GM19455 (cell line): ENCODE measurements around the gene ELSPBP1.
"Not testable (repeated sequence)": the region's sequence is repeated elsewhere in the genome, so short reads cannot be mapped to it uniquely, and the experiment has no call there.

Experiments used
- ATAC-seq: cut with Tn5 transposase; IDR thresholded peaks from one replicate; pipeline ENCODE4 v1.9.1; 2021; ENCODE audit not compliant: unreplicated experiment

The ELSPBP1 gene

GRCh38 chr19:47994209-47994802 is at the start of gene ELSPBP1:
Gene ELSPBP1, plus strand, starts transcription at chr19:47994632. Its CDS starts 14,036 bp downstream, at chr19:48008668.
- ATAC-seq, result no peak

DNA sequence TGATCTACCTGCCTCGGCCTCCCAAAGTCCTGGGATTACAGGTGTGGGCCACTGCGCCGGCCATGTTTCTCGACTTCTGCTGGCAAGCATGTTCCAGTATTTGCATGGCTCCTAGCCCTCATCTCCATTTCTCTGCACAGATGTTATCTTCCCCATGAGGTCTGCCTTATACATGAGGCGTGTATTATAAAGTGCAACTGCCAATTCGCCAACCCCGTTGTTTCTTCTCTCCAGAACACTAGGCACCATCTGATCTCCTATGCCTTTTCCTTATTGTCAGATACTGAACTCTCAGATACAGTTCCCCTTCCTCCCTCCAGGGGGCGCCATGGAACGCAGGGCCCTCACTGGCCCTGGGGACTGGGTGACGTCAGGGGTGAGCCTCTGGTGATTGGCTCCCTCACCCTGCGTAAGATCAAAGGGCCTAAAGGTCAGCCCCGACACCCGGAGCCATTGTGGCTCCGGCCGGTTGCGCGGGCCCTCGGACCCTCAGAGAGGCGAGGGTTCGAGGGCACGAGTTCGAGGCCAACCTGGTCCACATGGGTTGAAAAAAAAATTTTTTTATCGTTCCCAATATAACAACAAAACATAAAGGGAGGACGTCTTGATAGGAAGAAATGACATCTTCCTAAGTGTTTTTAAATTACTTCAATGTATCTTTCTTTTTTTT is 44.4 kb upstream of the ELSPBP1 start:
- not testable (repeated sequence) for ATAC-seq

GRCh38 chr19:47952132-47952531 is 42.3 kb upstream of the ELSPBP1 start:
- ATAC-seq, result not testable (repeated sequence)

DNA sequence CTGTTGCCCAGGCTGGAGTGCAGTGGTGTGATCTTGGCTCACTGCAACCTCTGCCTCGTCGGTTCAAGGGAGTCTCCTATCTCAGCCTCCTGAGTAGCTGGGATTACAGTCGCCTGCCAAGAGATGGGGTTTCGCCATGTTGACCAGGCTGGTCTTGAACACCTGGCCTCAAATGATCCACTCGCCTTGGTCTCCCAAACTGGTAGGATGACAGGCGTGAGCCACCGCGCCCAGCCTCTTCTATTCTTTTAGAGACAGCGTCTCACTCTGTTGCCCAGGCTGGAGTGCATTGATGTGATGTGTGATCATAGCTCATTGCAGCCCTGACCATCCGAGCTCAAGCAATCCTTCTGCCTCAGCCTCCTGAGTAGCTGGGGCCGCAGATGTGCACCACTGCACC is 38.5 kb upstream of the ELSPBP1 start:
- not testable (repeated sequence) for ATAC-seq

DNA sequence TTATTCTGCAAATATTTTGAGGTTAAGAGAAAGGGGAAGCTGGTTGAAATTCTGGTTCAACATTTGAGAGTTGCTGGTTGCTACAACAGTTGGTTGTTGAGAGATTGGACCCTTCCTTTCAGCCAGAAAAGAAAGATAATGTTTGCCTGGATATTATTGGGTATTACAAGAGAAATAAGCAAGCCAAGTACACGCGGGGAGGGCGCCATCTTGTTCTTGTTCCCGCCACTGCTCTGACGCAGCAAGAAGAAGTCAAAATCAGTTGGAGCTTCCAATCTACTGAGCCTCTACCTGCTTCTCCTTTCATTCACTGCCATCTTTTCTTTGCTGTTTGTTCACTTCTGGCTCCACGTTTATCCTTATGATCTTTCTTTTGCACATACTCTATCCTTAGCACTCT is 20.9 kb upstream of the ELSPBP1 start:
- no peak for ATAC-seq

GRCh38 chr19:47991191-47991808 is 3.1 kb upstream of the ELSPBP1 start:
- ATAC-seq, result no peak

DNA sequence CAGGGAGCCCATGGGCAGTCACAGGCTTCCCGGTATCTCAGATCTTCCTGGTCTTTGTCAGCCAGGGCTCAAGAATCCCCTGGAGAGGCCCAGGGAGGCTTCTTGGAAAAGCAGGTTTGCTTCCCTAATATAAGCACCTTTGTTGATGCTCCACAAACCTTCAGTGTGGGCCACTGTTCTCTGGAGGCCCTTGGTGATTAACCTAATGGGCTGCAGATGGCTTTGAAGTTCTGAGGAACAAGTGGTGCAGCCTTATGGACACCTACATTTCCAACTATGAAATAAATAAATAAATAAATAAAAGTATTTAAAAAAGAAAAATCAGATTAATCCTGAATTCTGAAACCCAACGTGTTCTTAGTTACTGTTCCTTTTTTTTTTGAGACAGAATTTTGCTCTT is 2.4 kb upstream of the ELSPBP1 start, which contains the start of gene BSPH1:
BSPH1 (minus strand) TSS at position 101 of the 400 bp plus-strand sequence; CDS start at position 12, 89 bp downstream.
- no peak for ATAC-seq

- no peak for ATAC-seq
Observed at GRCh38 chr19:47996230-47996727, 1.8 kb downstream of the ELSPBP1 start.

DNA sequence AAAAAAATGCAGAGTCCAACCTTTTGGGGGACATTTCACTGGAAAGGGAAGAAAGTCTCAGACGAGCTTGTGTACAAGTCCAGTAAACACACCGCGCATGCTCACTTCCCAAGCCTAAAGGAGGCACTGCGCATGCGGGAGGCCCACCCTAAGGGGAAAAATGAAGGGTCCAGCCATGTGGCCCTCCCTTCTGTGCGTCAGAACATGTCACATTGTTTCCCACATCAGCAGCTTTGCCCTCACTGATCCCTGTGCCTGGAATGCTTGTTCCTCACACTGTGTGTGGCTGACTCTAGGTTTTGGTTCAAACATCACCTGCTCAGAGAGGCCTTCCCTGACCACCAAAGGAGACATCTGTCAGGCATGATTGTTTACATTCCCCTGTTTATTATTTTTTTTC is 4.4 kb downstream of the ELSPBP1 start:
- ATAC-seq, result no peak

GRCh38 chr19:48000846-48001245 is 6.4 kb downstream of the ELSPBP1 start:
- no peak for ATAC-seq

GRCh38 chr19:48004236-48004635 is 9.8 kb downstream of the ELSPBP1 start:
- no peak for ATAC-seq

DNA sequence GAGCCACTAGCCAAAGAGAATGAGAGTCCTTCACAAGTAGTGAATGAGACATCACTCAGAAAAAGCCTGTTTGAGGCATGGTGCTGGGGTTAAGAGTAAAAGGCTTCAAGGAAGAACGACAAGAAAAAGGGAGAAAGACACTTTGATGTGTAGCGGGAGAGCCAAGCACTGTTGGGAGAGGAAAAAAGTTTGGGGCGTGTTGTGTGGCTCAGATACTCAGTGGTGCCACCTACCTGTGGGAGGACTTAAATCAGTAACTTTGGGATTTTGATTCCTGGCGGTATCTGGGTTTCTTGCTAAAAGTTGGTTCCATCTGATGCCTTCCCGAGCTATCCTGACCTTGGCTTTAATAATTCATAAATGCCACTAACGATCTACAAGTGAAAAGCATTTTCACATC is 12.3 kb downstream of the ELSPBP1 start:
- no peak for ATAC-seq

DNA sequence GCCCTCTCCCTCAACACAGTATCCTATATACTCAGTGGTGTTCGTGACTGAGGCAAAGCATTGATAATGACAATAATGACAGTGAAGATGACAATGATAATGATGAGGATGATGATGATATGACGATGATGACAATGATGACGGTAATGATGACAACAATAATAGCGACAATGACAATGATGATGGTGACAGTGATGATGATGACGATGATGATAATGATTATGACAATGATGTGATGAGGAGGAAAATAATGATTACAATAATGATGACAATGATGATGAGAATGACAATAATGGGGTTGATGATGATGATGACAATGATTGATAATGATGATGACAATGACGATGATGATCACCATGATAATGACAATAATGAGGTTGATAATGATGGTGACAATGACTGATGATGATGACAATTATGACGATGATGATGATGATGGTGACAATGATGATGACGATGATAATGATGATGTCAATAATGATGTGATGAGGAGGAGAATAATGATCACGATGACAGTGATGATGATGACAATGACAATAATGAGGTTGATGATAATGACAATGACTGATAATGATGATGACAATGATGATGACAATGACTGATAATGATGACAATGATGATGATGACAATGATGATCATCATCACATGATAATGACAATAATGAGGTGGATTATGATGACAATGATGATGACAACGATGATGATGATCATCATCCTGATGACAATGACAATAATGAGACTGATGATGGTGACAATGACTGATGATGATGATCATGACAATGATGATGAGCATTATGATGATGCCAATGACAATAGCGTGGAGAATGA is 16.7 kb downstream of the ELSPBP1 start:
- ATAC-seq, result no peak

GRCh38 chr19:48020686-48021085 is 26.3 kb downstream of the ELSPBP1 start:
- ATAC-seq, result no peak

- no peak for ATAC-seq
Observed at GRCh38 chr19:48023011-48023410, 28.6 kb downstream of the ELSPBP1 start.

- ATAC-seq, result no peak
Observed at GRCh38 chr19:48023518-48023917, 29.1 kb downstream of the ELSPBP1 start.

GRCh38 chr19:48025480-48025879 is 31.0 kb downstream of the ELSPBP1 start:
- ATAC-seq, result no peak

GRCh38 chr19:48029431-48029830 is 35.0 kb downstream of the ELSPBP1 start:
- no peak for ATAC-seq

DNA sequence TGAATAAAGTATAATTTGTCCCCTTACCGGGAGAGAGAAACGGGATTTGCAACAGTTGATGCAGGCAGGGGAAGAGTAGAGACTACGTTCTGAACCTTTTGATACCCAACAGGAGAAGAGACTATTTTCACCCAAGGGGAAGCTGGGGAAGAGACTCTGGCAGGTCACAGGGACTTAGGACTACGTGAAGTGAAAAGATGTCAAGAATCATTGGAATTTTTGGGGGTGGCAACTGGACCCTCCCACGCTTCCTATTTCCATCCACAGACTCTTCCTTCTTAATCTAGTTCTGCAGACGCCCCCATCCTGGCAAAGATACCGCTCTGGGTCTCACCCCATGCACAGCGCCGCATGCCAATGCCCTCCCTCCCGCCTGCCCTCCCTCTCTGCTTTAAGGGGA is 35.6 kb downstream of the ELSPBP1 start:
- ATAC-seq, result no peak

DNA sequence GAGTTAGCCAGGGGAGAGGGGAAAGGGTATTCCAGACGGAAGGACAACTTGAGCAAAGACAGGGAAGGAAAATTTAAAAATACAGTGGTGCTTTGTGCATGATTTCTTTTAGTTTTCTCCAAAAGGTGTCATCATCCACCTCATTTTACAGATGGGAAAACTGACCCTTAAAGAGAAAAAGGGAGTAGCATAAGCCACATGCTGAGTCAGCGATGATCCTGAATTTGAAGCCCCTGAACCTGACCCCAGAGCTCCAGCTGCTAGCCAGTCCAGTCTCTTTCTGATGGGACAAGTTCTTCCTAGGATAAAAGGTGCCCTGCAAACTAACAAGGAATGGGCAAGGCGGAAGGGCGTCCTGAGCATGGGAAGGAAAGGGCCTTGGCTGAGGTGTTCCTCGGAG is 39.2 kb downstream of the ELSPBP1 start:
- no peak for ATAC-seq

GRCh38 chr19:48036765-48037164 is 42.3 kb downstream of the ELSPBP1 start:
- no peak for ATAC-seq
